Vagina (tissue), 2 donors: ENCODE results near the gene FOXO1.

Source experiments
- POLR2A ChIP-seq, 2 donors: fragments of 450-650 bp; IDR thresholded peaks; one replicate each; pipeline ENCODE4 v1.6.1; 2017; ENCODE audit warnings: antibody characterized with exemption in 2 of 2, mild to moderate bottlenecking in 2 of 2, moderate library complexity in 2 of 2
- TF ChIP-seq, protein P1 (sequence below), 3 experiments: fragments of 450-650 bp in 2 of 3; fragments of 200-600 bp in 1 of 3; sonication (generic) in 1 of 3; IDR thresholded peaks; one replicate each; pipeline ENCODE4 v1.5.1; 2017 to 2019; ENCODE audit warnings: antibody characterized with exemption in 3 of 3, mild to moderate bottlenecking in 2 of 3, moderate library complexity in 2 of 3

DNA sequence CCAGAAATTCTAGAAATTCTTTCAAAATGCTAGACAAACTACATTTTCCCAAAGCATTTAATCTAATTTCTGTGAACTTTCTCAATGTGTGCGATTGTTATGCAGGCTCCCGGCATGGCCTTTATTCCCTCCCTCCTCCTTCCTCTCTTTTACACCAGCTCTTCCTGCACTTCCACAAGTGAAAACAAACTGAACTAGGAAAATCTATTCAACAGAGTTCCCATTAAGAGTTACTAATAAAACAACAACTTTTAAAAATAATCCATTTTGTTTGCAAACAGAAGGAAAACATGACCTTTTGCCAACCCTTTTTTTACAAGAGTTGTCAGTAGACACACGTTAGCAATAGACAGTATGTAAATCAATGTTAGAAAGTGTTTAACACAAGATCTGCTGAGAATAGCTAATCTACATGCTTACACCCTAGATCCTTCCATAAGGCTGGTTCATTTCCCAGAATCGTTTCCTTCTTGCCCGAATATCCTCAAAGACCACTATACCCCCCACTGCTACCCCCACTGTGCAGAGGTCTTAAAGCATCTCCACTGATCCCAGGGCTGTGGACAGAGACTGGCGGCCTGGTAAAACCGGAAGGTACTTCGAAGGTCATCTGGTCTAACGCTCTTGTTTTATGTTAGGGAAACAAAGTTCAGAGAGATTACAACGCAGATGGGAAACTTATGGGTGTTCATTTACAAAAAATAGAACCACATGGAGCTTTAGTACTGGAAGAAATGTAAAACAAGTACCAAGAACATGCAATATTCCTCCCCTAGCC, 98.0 kb downstream of the FOXO1 start:
- TF ChIP-seq POLR2A (IDR thresholded peaks at IDR 0.05) = no peak
- TF ChIP-seq, protein P1, sequence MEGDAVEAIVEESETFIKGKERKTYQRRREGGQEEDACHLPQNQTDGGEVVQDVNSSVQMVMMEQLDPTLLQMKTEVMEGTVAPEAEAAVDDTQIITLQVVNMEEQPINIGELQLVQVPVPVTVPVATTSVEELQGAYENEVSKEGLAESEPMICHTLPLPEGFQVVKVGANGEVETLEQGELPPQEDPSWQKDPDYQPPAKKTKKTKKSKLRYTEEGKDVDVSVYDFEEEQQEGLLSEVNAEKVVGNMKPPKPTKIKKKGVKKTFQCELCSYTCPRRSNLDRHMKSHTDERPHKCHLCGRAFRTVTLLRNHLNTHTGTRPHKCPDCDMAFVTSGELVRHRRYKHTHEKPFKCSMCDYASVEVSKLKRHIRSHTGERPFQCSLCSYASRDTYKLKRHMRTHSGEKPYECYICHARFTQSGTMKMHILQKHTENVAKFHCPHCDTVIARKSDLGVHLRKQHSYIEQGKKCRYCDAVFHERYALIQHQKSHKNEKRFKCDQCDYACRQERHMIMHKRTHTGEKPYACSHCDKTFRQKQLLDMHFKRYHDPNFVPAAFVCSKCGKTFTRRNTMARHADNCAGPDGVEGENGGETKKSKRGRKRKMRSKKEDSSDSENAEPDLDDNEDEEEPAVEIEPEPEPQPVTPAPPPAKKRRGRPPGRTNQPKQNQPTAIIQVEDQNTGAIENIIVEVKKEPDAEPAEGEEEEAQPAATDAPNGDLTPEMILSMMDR (IDR thresholded peaks at IDR 0.05) = no peak
